GM21528 (cell line): ENCODE results near the gene ZNF106.

Experiments used
- ATAC-seq: cut with Tn5 transposase; IDR thresholded peaks from one replicate; pipeline ENCODE4 v1.9.1; 2021; ENCODE audit warnings: mild to moderate bottlenecking, moderate library complexity; ENCODE audit not compliant: unreplicated experiment, low FRiP score

ZNF106 gene

DNA sequence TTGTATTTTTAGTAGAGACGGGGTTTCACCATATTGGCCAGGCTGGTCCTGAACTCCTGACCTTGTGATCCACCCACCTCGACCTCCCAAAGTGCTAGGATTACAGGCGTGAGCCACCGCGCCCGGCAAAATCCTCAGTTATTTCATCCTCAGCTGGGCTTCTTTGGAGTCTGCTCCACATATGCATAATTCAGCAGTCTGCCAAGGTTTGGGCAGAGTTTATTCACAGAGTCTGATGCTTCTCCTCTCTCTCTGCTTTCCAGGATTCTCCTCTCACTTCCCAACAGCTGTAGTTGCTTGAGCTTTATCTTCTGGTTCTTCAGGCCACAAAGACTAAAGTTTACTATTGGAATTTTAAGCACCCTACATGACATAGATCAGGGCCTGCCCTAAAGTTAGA lies 8.2 kb downstream of the ZNF106 start:
- ATAC-seq: no peak

DNA sequence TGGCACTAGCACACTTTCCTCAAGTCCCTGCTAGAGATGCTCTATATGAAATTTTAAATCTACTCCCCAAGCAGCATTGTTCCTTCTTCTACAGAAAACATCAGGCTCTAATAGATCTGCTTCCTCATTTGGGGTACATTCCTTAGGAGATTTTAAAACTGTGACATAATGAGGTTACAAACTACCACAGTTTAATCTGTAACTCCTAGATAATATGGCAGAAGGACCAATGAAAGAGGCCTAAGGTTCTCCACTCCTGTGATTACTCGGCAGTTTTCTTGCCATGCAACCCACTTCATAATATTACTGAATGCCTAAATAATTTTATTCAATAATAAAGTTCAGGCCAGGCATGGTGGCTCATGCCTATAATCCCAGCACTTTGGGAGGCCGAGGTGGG lies 16.1 kb downstream of the ZNF106 start:
- ATAC-seq: no peak

DNA sequence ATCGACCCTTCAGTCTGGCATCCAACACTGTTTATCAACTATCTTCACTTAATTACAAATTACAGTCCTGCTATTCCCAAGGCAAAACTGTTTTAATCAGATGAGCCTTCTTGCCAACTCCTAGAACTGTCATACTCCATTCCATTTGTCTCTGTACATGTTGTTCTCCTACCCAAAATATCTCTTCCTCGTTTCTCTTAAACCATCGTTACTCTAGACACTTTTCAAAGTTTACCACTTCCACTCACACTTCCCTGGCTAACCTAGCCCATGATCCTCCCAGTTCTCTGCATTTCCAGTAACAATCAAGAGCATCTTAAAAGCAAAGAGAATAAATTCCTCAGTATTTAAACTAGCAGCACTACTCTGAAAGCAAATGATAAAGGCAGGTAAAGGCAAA lies 19.9 kb downstream of the ZNF106 start:
- ATAC-seq: no peak

DNA sequence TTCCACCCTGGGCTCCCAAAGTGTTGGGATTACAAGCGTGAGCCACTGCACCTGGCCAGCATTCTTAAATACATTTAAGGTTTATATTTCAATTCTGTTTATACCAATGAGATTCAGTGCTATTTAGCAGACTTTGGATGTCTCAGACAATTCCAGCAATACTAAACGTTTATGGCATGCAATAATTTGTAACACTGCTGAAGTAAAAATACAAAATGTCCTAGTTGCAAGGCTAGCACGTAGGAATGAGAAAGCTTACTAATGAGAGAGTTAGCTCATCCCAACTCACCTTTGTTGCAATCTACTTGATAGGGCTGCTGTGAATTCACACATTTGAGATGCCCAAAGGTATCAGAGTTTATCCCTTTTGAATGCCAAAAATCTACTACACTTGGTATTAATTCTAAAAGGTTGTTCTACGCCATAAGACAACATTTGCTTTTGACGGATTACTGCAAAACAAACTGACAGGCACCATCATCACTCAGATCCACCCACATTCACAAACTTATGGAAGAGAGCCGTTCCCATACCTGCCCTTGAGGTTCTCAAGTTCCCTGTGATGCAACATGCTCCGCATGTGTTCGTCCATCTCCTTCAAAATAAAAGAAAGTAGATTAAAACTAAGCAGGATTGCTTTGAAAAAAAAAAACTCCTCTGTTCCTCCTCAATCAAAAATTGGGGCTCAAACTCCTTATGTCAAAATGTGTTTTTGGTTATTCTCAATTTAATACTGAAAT lies 25.3 kb downstream of the ZNF106 start:
- ATAC-seq: no peak

DNA sequence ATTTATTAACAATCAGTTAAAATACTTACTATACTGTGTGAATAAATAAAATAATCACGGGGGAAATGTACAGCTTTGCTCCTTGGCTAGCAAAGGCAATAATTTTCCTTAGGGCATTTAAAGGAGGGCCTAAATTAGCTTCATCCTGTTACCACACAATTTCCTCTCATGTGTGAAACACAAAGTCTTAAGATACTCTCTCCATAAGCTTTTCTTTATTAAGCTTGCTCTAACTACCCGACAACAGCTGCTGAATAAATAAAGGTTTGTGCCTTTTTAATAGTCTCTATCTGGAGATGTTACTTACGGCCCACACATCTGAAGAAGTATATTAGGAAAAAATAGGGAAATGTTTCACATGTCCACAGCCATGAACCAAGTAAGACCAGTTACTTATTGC lies 29.7 kb downstream of the ZNF106 start:
- ATAC-seq: no peak

DNA sequence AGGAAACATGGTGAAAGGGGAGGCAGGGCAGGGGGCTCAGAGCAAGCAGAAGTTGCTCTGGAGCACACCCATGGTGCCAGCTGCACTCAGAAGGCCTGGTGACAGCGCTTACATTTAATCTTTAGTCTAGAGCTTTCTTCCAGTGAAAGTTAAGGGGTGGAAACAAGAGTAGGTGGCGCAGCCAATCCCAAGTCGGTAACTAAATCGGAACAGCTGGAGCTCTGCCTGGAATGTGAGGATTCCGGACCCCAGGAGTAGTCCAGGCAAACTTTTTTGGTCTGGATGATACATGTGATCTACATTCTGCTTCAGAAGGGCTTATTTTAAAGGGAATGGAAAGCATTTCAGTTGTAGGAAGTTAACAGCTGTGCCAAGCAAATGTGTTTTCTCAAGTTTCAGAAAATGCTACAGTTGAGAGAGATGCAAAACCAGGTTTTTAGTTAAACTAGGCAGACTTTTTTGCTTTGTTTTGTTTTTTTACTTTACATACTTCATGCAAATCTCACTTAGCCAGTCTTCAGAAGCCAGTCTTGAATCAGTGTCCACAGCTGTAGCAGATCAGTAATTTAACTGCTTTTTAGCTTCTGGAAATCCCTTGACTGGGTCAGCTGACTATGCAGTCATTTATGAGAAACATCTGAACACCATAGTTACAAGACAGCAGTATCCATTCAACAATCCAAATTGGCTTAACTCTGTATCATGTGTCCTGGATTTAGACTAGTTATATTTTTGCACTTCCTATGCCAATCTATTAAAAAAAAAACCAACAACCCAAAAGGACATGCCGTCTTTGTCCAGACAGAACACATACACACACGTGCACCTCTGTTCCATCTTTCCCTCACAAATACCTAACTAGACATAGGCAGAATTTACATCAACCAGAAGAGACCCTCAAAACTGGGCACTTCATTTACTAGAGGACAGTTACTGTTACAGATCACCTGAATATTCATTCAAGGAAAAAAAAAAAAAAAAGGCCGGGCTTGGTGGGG lies 33.2 kb downstream of the ZNF106 start:
- ATAC-seq: no peak

DNA sequence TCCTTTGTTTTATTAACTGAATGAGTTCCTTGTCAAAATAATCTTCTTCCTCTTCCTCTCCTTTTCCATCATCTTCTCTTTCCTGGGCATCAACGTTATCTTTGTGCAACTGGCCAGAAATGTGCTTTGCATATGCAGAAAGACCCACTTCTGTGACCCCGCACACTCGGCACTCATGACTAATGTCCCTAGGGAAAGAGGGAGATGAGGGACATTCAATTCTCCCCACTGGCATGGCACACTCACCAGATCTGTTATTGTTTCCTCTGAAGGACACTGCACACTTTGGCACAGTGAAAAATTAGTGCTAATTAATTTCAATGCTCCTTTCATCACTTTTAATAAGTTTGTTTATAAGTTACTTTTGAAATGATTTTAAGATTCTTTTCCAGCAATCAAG lies 34.0 kb downstream of the ZNF106 start:
- ATAC-seq: no peak

DNA sequence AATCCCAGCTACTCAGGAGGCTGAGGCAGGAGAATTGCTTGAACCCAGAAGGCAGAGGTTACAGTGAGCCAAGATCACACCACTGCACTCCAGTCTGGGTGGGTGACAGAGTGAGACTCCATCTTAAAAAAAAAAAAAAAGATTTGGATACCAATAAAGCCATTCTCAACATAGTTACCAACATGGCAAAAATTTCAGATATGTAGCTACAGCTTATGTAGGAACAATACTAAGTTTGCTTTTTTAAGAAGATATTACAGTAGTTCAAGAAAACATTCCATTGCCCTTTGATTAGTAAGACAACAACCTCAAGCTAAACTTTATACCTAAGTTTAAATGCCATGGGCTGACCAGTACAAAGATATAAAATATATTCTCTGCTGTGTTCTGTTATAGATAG lies 34.4 kb downstream of the ZNF106 start:
- ATAC-seq: no peak

DNA sequence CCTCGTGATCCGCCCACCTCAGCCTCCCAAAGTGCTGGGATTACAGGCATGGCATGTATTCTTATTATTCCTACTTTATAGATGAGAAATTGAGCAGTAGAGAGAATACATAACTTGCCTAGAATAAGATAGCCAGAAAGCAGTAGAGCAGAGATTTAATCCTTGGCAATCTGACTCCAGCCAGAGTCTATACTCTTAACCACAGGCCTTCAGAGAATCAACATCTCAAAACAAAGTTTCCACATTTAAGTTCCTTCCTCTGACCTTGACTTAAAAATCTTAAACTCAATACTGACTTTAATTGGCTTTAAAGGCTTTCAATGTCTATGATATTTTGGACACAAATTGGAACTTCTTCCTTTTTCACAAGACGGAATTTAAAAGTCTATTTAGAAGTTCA lies 37.1 kb downstream of the ZNF106 start:
- no peak for ATAC-seq

DNA sequence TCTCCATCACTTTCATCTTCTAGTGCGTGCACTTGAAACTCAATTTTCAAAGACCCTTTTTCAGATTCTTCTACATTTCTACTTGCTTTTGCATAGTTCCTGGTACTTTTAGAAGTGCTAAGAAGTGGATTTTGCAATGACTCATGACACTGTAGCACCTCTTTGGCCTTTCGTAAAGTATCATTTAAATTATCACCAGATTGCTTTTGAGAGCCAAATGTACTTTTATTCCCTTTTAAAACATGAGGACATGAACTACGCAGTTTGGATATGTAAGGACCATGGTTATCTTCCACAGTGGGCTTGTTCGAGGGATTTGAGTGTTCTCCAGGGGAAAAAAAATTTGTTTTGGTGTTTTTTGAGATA lies 40.5 kb downstream of the ZNF106 start:
- no peak for ATAC-seq

DNA sequence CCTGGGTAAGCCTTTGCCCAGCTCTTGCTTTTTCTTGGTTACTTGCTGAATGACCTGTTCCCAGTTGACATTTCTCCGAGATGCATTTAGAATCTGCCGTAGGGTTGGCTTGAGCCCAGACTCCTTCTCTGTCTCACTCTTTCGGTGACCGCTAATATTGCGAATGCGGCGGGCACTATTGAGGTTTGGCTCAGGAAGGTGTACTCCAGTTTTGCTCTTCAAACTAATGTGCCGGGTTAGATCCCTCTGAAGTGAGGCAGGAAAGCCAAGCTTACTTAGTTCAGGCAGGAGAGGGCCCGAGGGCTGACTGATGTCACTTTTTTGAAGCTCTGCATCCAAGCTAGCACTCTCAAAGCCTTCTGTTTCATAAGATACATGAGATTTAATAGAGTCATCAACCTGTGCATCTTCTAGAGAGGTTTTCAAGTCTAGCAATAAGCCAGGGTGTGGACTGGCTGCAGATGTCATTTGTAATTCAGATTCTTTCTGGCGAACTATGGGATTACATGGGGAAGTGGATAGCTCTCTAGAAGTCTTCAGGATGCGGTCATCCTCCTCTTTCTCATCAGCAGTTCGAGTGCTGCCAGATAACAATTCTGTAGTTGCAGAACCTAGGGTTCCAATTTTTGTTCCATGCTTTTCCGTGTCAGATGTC lies 41.0 kb downstream of the ZNF106 start:
- no peak for ATAC-seq

DNA sequence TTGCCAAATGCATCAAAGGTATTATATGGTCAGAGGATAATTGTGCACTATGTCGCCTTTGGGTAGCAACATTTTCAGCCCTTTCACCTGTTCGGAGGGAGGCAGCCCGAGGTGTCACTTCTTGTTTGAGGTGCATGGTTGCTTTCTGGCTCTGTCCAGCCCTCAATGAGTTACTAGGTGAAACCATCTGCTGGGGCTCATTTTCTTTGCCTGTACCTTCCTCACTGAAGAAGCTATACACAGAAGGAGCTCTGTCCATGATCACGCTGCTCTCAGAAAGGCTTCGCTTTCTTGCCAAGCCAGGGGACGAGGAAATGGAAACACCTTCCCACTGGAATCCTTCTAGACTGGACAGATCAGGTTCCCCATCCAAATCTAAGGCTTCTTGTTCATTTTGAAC lies 42.7 kb downstream of the ZNF106 start:
- no peak for ATAC-seq

DNA sequence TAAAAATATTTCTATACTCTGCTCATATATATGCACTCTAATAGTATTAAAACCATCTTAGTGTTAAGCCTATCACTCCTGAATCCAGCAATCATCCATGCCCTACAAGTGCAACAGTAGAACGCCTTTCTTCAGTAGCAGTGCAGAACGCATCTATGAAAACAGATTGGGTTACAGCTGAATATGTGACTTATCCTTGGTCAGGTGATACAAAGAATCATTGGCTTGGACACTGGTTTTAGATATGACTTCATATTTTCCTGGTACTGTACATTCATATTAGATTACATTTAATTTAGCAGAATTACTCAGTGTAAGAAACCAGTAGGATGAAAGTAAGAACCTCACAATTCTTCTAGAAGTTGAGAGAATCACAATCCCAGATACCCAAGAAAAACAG lies 43.3 kb downstream of the ZNF106 start:
- no peak for ATAC-seq

DNA sequence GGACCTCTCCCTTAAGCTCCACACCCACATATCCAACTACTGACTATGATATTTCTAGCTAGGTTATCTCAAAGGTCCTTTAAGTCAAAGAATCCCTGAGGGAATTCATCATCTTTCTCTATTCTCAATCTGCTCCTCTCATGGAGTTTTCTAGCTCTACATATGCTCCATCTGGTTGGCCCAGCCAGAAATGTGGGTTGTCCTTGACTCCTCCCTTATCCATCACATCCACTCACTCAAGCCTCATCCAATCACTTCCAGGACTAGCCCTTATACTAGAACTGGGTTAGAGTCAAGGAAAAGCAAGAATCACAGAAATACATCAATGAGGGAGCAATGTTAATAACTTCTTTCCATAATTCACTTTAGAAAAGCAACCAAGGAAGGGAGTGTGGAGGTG lies 45.4 kb downstream of the ZNF106 start:
- no peak for ATAC-seq

DNA sequence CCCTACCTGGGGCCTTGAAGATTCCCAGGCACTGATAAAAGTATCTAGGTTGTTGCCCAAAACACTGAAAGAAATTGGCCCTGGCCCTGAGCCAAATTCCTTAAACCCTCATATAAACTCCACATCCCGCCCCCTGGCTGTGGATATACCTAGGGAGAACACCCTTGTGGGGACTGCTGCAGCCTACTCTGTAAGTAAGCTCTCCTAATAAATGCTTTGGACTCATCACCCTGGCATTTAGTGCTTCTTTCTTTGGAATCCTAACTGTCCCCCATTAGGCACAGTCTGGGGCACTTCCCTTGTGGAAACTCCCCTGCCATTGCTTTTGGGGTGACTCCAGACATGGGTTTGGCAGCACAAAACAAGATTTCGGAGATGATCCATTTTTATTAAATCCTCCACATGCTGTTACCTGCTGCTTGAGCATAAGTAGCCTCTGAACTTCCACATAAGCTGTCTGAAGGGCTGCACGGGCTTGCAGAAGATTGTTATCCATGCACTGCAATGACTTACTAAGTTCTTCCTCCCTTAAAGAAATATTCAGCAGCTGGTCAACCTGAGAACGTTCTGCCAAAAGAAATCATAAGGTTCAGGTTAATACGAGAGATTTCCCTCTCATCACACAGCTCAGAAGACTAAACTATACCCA lies 46.4 kb downstream of the ZNF106 start:
- ATAC-seq: no peak

DNA sequence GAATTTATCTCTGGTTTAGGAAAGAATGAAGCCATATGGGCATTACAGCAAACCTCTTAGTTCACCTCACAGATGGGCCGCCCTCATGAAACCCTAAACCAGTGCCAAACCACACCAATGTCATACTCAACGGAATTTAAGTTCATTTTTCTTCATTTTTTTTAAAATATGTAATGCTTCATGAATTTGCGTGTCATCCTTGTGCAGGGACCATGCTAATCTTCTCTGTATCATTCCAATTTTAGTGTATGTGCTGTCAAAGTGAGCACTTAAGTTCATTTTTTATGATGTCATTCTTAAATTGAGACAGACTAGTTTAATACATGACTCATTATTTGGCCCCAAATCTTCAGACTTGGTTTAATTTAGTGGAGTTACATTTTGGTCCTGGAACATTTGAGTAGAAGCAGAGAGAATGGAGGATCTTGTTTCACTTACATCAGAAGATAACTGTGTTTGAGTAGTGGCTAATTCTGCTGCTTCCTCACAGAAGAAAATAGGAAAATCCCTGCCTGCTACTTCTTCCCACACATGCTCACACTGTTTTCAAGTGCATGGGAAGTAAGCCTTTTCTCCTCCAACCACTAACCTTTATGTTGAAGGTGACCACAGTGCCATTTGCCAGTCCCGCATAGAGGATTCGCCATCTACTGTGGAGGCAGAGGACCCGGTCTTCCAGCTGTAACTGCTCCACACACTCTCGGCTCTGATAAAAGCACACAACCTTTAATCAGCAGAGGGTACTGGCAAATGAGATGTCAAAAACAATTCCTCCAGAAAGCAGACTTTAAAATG lies 63.3 kb downstream of the ZNF106 start:
- no peak for ATAC-seq

DNA sequence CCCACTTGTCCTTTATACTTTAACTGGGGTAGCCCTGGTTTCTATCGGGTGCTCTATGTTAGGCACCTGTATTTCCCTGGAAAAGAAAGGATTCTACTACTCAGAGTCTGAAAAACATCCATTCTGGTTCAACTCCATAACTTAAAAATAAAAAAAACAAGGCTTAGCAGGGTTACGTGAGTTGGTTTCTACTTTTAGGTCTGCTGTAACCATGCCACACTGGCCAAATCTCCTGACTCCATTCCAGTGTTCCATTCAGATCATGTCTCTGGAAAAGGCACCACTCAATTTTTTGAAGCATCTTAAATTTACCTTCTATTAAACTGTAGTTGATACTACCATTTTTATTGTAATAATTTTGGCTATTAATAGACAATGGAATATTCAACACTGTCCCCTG lies 69.6 kb downstream of the ZNF106 start:
- no peak for ATAC-seq

DNA sequence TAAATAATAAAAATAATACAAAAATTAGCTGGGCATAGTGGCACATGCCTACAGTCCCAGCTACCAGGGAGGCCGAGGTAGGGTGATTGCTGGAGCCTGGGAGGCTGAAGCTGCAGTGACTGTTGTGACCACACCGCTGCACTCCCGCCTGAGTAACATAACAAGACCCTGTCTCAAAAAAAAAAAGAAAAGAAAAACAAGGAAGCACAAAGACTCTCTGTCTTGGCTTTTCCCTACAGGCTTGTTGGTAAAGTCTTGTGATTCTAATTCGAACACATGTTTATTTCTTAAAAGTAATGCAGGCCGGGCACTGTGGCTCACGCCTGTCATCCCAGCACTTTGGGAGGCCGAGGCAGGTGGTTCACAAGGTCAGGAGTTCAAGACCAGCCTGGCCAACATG lies 71.6 kb downstream of the ZNF106 start:
- no peak for ATAC-seq

DNA sequence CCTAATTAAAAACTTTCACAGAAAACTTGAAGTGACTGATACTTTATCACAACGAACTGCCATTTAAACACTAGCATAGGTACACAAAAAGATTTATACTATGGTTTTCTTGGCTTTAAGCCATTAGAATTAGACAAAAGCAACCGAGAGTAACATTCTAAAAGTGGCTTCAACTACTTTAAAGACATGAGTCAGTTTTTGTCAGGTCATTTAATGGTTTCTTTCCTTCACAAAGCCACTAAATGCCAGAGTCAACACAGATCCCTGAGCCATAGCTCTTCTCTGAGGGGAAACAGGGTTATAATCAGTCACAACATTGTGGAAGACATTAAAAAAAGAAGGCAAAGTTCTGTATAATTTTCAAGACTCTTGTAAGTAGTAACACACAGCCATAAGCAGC lies 77.0 kb downstream of the ZNF106 start:
- no peak for ATAC-seq

DNA sequence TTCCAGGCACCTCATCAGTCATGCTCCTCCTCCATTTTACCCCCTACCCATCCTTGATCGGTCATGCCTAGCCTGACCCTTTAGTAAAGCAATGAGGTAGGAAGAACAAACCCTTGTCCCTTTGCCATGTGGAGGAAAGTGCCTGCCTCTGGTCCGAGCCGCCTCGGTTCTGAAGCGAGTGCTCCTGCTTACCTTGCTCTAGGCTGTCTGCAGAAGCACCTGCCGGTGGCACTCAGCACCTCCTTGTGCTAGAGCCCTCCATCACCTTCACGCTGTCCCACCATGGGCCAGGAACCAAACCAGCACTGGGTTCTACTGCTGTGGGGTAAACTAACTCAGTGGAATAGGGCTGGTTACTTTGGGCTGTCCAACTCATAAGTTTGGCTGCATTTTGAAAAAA lies 79.1 kb downstream of the ZNF106 start:
- no peak for ATAC-seq
